HL-60 (cell line): Measurements from ENCODE around the gene CMIP.

Source experiments
- DNase-seq, 2 experiments: peaks; one replicate each; pipeline ENCODE4 v3.0.0-alpha.2; 2010 to 2020; ENCODE audit warnings: low read depth in 1 of 2, low spot score in 1 of 2
- H3K27ac ChIP-seq: fragments of 250-450 bp; sonication (Bioruptor Pico); replicated peaks from 2 replicates; pipeline ENCODE4 v1.5.1; 2020; ENCODE audit warnings: mild to moderate bottlenecking, moderate library complexity
- H3K27me3 ChIP-seq: fragments of 250-450 bp; sonication (Bioruptor Pico); 2 replicates; pipeline ENCODE4 v1.5.1; 2021; ENCODE audit warnings: mild to moderate bottlenecking, moderate library complexity; ENCODE audit not compliant: insufficient read depth, poor library complexity, severe bottlenecking
- H3K4me3 ChIP-seq: replicated peaks from 2 replicates; pipeline ENCODE4 v1.5.1; 2011; ENCODE audit warnings: mild to moderate bottlenecking, control low read depth, low read length; ENCODE audit not compliant: insufficient read depth
- CTCF ChIP-seq: IDR thresholded peaks from one replicate; pipeline ENCODE4 v1.5.1; 2011; ENCODE audit warnings: low read length, control low read depth, inconsistent platforms; ENCODE audit not compliant: insufficient read depth
- GABPA ChIP-seq: IDR thresholded peaks from 2 replicates; pipeline ENCODE4 v1.6.1; 2012; ENCODE audit warnings: low read depth
- POLR2AphosphoS5 ChIP-seq: IDR thresholded peaks from 2 replicates; pipeline ENCODE4 v1.6.1; 2012; ENCODE audit warnings: low read depth
- REST ChIP-seq: IDR thresholded peaks from 2 replicates; pipeline ENCODE4 v1.6.1; 2012; ENCODE audit warnings: low read depth; ENCODE audit not compliant: insufficient replicate concordance
- SPI1 ChIP-seq: IDR thresholded peaks from 2 replicates; pipeline ENCODE4 v1.6.1; 2012; ENCODE audit warnings: low read depth, mild to moderate bottlenecking, borderline replicate concordance

Gene CMIP

GRCh38 chr16:81696166-81696960 lies 251.8 kb downstream of the CMIP start:
- TF ChIP-seq GABPA (no peak), SPI1 (no peak)
- H3K4me3 ChIP-seq, result no peak overlapping the region
- H3K27me3 ChIP-seq, result no peaks in the 10 kb centered on the region
- no peak overlapping the region for H3K27ac ChIP-seq
- no peak for DNase-seq

GRCh38 chr16:81696961-81697615 lies 252.5 kb downstream of the CMIP start:
- TF ChIP-seq REST (no peak), SPI1 (no peak), CTCF (peak; percentile 30), POLR2AphosphoS5 (no peak)
- DNase-seq, result peak in 1 of 2 experiments; percentile 42
- Histone ChIP-seq H3K4me3 (no peak overlapping the region), H3K27ac (no peak overlapping the region), H3K27me3 (no peaks in the 10 kb centered on the region)

- DNase-seq, result no peak
- TF ChIP-seq SPI1, result no peak
- no peak for TF ChIP-seq POLR2AphosphoS5
- no peak overlapping the region for H3K4me3 ChIP-seq
- H3K27ac ChIP-seq, result no peak overlapping the region
- no peaks in the 10 kb centered on the region for H3K27me3 ChIP-seq
Observed at GRCh38 chr16:81697616-81698309, 253.2 kb downstream of the CMIP start.

GRCh38 chr16:81698310-81698641 lies 253.7 kb downstream of the CMIP start:
- H3K27me3 ChIP-seq, result no peaks in the 10 kb centered on the region
- DNase-seq, result no peak
- no peak overlapping the region for H3K4me3 ChIP-seq
- no peak for TF ChIP-seq SPI1
- H3K27ac ChIP-seq, result no peak overlapping the region

GRCh38 chr16:81699596-81699995 lies 255.0 kb downstream of the CMIP start:
- no peak for TF ChIP-seq REST
- DNase-seq, result no peak
- no peaks in the 10 kb centered on the region for H3K27me3 ChIP-seq
- H3K27ac ChIP-seq, result no peak overlapping the region
- H3K4me3 ChIP-seq, result no peak overlapping the region
